Activated naive CD4-positive, alpha-beta T cell treated with anti-CD3 and anti-CD28 coated beads, Interleukin-2, amount 50 U/mL, for 72 hours (primary cell): Measurements from ENCODE around the gene PNRC1. TPM values are rescaled to one million over a fixed set of nuclear protein-coding genes. Genes with fewer than 3 reads are reported as not detected.
"Not testable (repeated sequence)": the region's sequence is repeated elsewhere in the genome, so short reads cannot be mapped to it uniquely, and the experiment has no call there.

ENCODE experiments used
- ATAC-seq, 2 donors: fragments of 150-1000 bp; cut with Tn5 transposase; 2 replicates each; pipeline ENCODE4 v1.10.0; 2021; ENCODE audit warnings: mild to moderate bottlenecking in 2 of 2, moderate library complexity in 2 of 2
- DNase-seq, 2 donors: peaks; one replicate each; pipeline ENCODE4 v3.0.0; 2021 to 2022; ENCODE audit warnings: low spot score in 2 of 2
- H3K27ac Mint-ChIP-seq, 2 donors: one replicate each; pipeline ENCODE4 v1.8.0; 2022; ENCODE audit warnings: mild to moderate bottlenecking in 2 of 2, mixed read lengths in 2 of 2
- H3K36me3 Mint-ChIP-seq, 2 donors: one replicate each; pipeline ENCODE4 v1.8.0; 2022; ENCODE audit warnings: mixed read lengths in 2 of 2
- H3K9me3 Mint-ChIP-seq, 2 donors: one replicate each; pipeline ENCODE4 v1.8.0; 2022; ENCODE audit warnings: mixed read lengths in 2 of 2
- total RNA-seq, 2 donors: library from RNA; stranded (reverse); gene quantifications; one replicate each; pipeline ENCODE4 v1.2.3, GENCODE V29; 2022

Gene PNRC1
- total RNA-seq, 2 donors from 2014 or later: 97.3 to 150 TPM

DNA sequence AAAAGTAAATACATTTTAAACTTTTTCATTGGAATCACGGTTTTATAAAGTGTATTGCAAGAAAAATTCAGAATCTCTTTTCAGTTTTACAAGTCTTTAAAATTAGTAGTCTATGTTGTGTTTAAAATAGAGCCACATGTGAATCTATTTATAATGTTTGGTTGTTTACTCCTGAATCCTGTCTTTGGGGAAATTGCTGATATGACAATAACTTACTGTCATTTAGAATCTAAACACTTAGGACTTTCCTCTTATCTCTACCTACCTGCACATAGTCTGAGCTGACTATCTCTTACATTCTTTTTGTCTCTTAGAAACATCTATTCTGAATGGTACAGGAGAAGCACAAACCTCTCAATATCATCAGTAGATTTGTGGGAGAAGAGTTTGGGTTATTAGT lies 41.4 kb downstream of the PNRC1 start:
- DNase-seq (no peak), ATAC-seq (no peak)
- Mint-ChIP-seq H3K36me3 (no peaks in the 10 kb centered on the region), H3K9me3 (no peaks in the 10 kb centered on the region), H3K27ac (no peak overlapping the region)

GRCh38 chr6:89122625-89123024 lies 42.1 kb downstream of the PNRC1 start:
- Mint-ChIP-seq H3K9me3 (no peaks in the 10 kb centered on the region), H3K27ac (no peak overlapping the region), H3K36me3 (no peaks in the 10 kb centered on the region)
- ATAC-seq: peak in 1 of 2 donors; percentile 55
- no peak for DNase-seq

DNA sequence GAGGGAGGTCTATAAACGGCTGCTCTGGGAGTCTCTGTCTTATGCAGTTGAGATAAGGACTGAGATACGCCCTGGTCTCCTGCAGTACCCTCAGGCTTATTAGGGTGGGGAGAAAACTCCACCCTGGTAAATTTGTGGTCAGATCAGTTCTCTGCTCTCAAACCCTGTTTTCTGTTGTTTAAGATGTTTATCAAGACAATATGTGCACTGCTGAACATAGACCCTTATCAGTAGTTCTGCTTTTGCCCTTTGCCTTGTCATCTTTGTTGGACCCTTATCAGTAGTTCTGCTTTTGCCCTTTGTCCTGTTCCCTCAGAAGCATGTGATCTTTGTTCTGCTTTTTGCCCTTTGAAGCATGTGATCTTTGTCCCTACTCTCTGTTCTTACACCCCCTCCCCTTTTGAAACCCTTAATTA lies 47.7 kb downstream of the PNRC1 start:
- not testable (repeated sequence) for DNase-seq, H3K36me3 Mint-ChIP-seq, H3K9me3 Mint-ChIP-seq, H3K27ac Mint-ChIP-seq, ATAC-seq

DNA sequence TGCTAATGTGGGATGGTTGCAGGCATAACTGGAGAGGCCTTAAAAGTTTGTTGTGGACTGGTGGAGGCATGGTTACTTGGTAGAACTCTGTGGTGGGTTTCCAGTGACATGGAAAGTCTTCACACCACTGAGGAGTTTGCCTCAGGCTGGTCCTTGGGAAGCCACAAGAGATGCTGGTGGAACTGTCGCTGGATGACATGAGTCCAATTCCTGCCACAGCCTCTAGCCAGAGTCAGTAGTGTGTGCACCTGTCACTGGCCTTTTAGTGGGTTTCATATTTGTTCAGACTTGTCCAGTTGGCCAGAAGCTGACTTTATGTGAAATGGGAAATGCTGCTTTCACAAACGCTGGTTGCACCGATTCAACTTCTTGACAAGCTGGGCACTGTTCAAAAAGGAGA lies 51.0 kb downstream of the PNRC1 start:
- DNase-seq (no peak), ATAC-seq (no peak)
- no peak overlapping the region for H3K27ac Mint-ChIP-seq

GRCh38 chr6:89132057-89132456 lies 51.5 kb downstream of the PNRC1 start:
- Mint-ChIP-seq H3K27ac (no peak overlapping the region), H3K36me3 (peaks cover 5 to 8% of the 10 kb centered on the region in 2 donors), H3K9me3 (peaks cover 4 to 7% of the 10 kb centered on the region in 2 donors)
- no peak for ATAC-seq
- no peak for DNase-seq

More for the DNA sequence above, 51.0 kb downstream of the PNRC1 start:
- Mint-ChIP-seq H3K9me3 (peaks cover 4 to 7% of the 10 kb centered on the region in 2 donors), H3K36me3 (peaks cover 5 to 8% of the 10 kb centered on the region in 2 donors)

GRCh38 chr6:89133981-89134380 lies 53.4 kb downstream of the PNRC1 start:
- Mint-ChIP-seq H3K9me3 (peaks cover 0 to under 1% of the 10 kb centered on the region in 2 donors), H3K27ac (no peak overlapping the region), H3K36me3 (peaks cover 0 to under 1% of the 10 kb centered on the region in 2 donors)
- DNase-seq (no peak), ATAC-seq (no peak)

DNA sequence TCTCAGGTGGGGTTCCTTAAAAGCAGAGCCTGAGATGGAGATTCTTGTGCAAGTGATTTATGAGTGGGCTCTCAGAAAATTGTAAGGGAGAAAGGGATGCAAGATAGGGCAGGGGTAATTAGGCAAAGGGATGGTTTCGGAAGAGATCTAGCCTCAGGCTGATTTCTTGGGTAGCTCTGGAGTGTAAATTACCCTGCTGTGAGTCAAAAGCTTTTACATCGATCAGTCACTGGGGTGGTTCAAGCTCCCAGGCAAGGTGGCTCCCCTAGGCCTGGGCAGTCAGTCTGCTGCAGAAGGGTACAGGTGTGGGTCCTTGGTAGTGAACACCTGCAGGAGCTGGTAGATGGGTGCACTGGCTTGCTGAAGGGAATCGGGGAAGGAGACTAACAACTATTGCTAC lies 54.2 kb downstream of the PNRC1 start:
- H3K36me3 Mint-ChIP-seq: no peaks in the 10 kb centered on the region
- ATAC-seq: no peak
- no peak overlapping the region for H3K27ac Mint-ChIP-seq
- DNase-seq: no peak
- H3K9me3 Mint-ChIP-seq: no peaks in the 10 kb centered on the region

Other genes with a start within 250 kb of the PNRC1 start
- 10 to 100 TPM; 22.3 to 28.7 TPM for gene RNGTT, start 117.1 kb upstream of the PNRC1 start, total RNA-seq
- under 1 TPM; 0.48 to 0.53 TPM for gene SRSF12, start 37.3 kb downstream of the PNRC1 start, total RNA-seq
- gene PM20D2, start 65.3 kb downstream of the PNRC1 start, total RNA-seq: 10 to 100 TPM in 1 of 2 donors, 1 to 10 TPM in 1; 5.5 to 17.6 TPM
- gene GABRR1, start 136.6 kb downstream of the PNRC1 start, total RNA-seq: not detected
- gene GABRR2, start 234.5 kb downstream of the PNRC1 start, total RNA-seq: under 1 TPM; 0.14 to 0.29 TPM